ENCODE measurements around the gene IL20.

- TF ChIP-seq ZNF324 (tag by site-specific recombination; IDR thresholded peaks at IDR 0.05) = no peak
- TF ChIP-seq CTCF (tag by site-specific recombination; IDR thresholded peaks at IDR 0.05) = no peak
- no peak for TF ChIP-seq ZNF239 (tag by site-specific recombination; IDR thresholded peaks at IDR 0.05)
Observed at GRCh38 chr1:206885341-206886060, 20.1 kb downstream of the IL20 start.

Data from HEK293 (cell line).